Stomach smooth muscle (tissue), 2 donors: ENCODE measurements around the gene ITGB6.

Source experiments
- H3K27ac ChIP-seq: one replicate; pipeline ENCODE4 v1.7.0; 2013; ENCODE audit warnings: mild to moderate bottlenecking, low read length, inconsistent platforms
- H3K27me3 ChIP-seq, 2 donors: one replicate each; pipeline ENCODE4 v1.7.0; 2013; ENCODE audit warnings: low read length in 2 of 2; ENCODE audit not compliant: insufficient read depth in 2 of 2, control insufficient read depth in 1 of 2
- H3K36me3 ChIP-seq, 2 donors: one replicate each; pipeline ENCODE4 v1.7.0; 2013; ENCODE audit warnings: low read length in 2 of 2; ENCODE audit not compliant: control insufficient read depth in 2 of 2, insufficient read depth in 2 of 2
- H3K4me1 ChIP-seq: one replicate; pipeline ENCODE4 v1.7.0; 2013; ENCODE audit warnings: low read length; ENCODE audit not compliant: control insufficient read depth, insufficient read depth
- H3K4me3 ChIP-seq, 2 donors: one replicate each; pipeline ENCODE4 v1.7.0; 2013; ENCODE audit warnings: low read length in 2 of 2
- H3K9ac ChIP-seq, 2 donors: one replicate each; pipeline ENCODE4 v1.7.0; 2013; ENCODE audit warnings: low read length in 2 of 2, mild to moderate bottlenecking in 1 of 2
- H3K9me3 ChIP-seq, 2 donors: one replicate each; pipeline ENCODE4 v1.7.0; 2013; ENCODE audit warnings: low read length in 2 of 2; ENCODE audit not compliant: control insufficient read depth in 2 of 2
- donor health status: healthy.
- donor health status: Pancreatic carcinoma.

The ITGB6 gene

DNA sequence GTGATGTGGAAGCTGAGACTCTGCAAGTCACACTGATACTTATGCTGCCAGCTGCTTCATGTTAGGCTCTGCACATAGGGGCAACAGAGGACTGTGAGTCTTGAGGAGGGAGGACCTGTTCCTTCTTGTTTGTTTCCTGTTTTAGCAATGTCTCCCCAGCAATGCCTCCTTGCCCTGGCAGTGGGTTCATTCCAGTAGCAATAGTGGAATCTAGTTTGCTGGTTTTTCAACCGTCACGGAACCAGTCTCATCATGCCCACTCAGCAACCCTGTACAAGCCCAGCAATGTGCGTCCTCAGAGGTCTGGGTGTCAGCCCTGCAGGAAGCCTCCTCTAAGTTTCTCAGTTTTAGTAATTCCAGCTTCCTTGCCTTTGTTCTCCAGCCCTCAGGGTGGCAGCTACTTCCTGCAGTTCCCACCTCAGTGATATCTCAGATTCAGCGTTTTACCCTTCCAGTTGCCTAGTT is 20.5 kb upstream of the ITGB6 start:
- no peak overlapping the region for H3K4me3 ChIP-seq
- no peak overlapping the region for H3K27ac ChIP-seq
- H3K9me3 ChIP-seq = no peaks in the 10 kb centered on the region
- H3K9ac ChIP-seq = no peak overlapping the region
- H3K4me1 ChIP-seq = peaks cover 22% of the 10 kb centered on the region
- H3K36me3 ChIP-seq = no peaks in the 10 kb centered on the region
- H3K27me3 ChIP-seq = no peaks in the 10 kb centered on the region

DNA sequence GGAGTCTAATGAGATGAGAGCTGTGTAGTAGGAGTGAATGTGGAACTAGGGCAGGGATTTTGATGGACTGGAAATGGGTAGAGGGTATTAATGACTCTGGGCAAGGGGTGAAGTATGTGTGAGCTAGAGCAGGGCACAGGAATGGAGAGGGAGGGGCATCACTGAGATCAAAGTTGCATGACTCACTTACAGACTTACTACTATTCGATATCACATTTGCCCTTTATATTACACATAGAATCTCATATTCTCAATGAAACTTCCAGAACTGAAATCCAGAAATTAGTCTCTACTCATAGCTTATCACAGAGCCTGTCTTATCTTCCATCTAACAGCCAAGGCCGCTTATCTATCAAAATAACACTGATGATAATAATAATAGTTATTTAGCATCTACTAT is 20.0 kb upstream of the ITGB6 start:
- no peak overlapping the region for H3K4me3 ChIP-seq
- no peak overlapping the region for H3K9ac ChIP-seq
- H3K27me3 ChIP-seq = no peaks in the 10 kb centered on the region
- H3K4me1 ChIP-seq = peaks cover 22% of the 10 kb centered on the region
- H3K27ac ChIP-seq = no peak overlapping the region
- no peaks in the 10 kb centered on the region for H3K9me3 ChIP-seq
- H3K36me3 ChIP-seq = no peaks in the 10 kb centered on the region

DNA sequence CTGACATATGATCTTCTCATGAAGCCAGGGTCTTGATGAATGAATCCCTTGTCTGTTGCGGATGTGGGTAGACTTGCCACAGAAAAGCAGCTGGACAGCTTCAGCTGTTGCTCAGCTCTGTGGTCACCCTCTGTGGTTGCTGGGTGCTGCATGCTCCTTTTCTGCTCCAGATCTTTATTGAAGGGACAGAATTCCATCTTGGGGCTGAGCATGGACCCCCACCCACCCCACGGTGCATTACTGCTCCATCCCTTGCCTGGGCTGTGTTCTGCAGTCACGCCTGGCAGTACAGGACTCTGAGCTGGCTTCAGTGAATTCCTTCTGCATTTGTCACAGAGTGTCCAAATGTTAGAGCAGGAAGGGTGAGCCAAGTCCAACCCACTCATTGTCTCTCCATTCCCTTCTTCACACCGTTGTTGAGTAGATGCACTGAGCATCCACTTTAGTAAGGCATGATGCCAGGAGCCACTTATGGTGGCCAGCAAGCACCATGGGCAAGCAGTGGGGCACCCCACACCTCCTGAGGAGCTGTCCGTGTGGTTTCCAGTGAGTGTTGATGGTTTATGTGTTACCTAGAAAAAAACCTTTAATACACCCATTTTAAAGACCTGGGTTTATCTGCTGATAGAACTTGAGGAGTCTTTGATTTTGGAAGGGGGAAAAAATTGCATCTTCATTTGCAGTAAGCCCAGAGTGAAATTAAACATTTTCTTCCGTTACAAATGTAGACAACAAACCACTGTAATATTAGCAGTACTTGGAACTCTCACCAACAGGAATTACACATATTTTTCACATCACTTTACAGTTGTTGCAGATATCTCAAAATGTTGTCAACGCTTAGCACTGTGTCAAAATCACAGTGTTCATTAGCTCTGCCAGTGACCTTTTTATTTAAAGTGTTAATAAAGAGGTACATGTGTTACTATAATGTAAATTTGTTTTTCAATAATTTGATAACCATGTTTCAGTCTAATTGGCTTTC is 14.7 kb upstream of the ITGB6 start:
- Histone ChIP-seq H3K4me3 (no peak overlapping the region), H3K36me3 (no peaks in the 10 kb centered on the region), H3K9me3 (no peaks in the 10 kb centered on the region), H3K27ac (no peak overlapping the region), H3K9ac (no peak overlapping the region), H3K4me1 (peaks cover 6% of the 10 kb centered on the region), H3K27me3 (no peaks in the 10 kb centered on the region)

DNA sequence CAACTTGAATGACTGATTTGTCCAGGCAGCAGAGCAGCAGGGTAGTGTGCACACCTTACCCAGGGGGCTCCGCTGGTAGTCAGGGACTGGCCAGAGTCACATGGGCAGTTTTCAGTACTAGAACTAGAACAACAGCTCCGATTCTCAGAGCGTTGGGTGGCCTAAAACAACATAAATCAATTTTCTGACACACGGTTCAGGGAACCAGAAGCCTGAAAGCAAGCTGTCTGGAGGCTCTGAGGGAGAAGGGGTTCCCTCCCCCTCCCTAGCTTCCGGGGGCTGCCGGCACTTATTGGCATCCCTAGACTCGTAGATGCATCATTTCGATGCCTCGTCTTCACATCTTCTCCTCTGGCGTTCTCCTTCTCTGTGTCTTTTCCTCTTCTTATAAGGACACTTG is 13.4 kb upstream of the ITGB6 start:
- Histone ChIP-seq H3K27me3 (no peaks in the 10 kb centered on the region), H3K4me3 (no peak overlapping the region)

DNA sequence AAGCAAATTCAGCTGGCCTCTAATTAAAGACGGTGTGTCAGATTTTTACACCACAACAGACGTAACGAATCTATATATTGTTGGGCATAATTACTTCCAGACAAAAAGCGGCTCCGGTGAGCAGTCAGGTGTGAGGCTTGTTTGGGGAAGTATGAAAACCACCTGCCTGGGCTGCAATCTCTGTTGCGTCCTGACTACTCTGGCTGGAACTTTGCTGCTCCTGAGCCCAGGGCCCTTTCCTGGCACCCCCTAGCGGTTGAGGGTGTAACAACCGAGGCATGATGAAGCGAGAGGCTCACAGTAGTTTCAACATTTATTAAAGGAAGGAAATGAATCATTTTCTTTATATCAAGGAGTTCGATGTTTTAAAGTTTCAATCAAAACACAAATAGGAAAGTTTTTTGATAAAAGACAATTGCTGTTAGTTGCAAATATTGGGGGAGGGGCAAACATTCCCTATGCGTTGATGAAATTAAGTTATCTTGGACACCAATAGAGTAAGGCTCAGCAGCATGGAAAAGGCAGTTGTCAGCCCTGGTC is 10.6 kb upstream of the ITGB6 start:
- H3K27ac ChIP-seq = no peak overlapping the region
- no peak overlapping the region for H3K9ac ChIP-seq
- peaks cover 25% of the 10 kb centered on the region for H3K4me1 ChIP-seq
- no peaks in the 10 kb centered on the region for H3K36me3 ChIP-seq
- no peak overlapping the region for H3K4me3 ChIP-seq
- H3K27me3 ChIP-seq = no peaks in the 10 kb centered on the region
- no peaks in the 10 kb centered on the region for H3K9me3 ChIP-seq

More for the DNA sequence above, 13.4 kb upstream of the ITGB6 start:
- Histone ChIP-seq H3K9me3 (no peaks in the 10 kb centered on the region), H3K9ac (no peak overlapping the region), H3K27ac (no peak overlapping the region), H3K36me3 (no peaks in the 10 kb centered on the region), H3K4me1 (peaks cover 18% of the 10 kb centered on the region)

DNA sequence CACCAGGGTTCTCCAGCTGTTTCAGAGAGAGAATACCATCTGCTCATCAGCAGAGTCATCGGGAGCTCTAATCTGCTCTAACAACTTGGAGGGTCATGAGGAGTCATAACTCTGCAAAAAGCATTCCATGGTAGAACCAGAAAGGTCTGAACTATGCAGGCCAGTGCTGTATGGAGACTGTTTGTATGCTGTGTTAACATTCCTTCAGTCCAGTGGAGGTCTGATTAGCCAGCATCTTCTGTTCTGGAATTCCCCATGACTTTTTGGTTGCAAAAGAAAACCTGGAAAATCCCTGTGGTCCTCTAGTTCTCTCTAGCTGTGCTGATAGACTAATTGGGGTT is 9.4 kb upstream of the ITGB6 start:
- Histone ChIP-seq H3K4me3 (no peak overlapping the region), H3K36me3 (no peaks in the 10 kb centered on the region), H3K4me1 (peaks cover 24% of the 10 kb centered on the region), H3K9me3 (no peaks in the 10 kb centered on the region), H3K9ac (no peak overlapping the region), H3K27me3 (no peaks in the 10 kb centered on the region), H3K27ac (peak overlapping the region; percentile 31)

DNA sequence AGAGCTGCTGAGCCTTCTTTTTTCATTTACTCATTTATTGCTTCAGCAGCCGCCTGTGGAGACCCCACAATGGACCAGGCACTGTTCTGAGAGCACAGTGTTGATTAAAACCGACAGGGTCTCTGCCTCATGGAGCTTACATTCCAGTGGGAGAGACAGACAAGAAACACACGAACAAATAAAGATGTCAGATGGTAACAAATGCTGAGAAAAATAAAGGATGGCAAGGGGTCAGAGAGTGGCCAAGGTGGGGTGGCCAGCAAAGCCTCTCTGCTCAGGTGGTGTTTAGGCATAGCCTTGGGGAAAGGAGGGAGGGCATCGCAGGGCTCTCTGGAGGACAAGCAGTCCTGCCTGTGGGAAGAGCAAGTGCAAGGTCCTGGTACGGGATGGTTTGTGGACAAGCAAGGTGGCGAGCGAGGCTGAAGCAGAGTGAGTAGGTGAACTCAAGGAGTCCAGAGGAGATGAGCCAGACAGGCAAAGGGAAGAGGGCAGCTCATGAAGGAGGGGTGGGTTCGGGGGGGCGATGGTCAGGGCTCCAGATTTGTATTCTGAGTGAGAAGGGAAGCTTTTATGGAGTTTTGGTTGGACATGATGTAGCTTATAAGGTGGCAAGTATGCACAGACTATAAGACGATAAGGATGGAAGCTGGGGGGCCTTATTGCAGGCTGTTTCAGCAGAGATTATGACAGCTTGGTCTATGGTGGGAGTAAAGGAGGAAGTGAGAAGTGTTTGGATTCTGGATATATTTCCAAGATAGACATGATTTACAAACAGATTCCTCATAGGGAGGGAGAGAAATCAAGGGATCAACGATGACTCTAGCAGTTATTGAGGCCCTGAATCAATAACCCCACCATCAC is 8.8 kb upstream of the ITGB6 start:
- no peaks in the 10 kb centered on the region for H3K9me3 ChIP-seq
- peaks cover 22% of the 10 kb centered on the region for H3K4me1 ChIP-seq
- H3K27ac ChIP-seq = peak overlapping the region; percentile 71
- H3K27me3 ChIP-seq = no peaks in the 10 kb centered on the region
- peak overlapping the region; percentile 2 to 68 for H3K9ac ChIP-seq
- H3K36me3 ChIP-seq = no peaks in the 10 kb centered on the region
- H3K4me3 ChIP-seq = no peak overlapping the region

DNA sequence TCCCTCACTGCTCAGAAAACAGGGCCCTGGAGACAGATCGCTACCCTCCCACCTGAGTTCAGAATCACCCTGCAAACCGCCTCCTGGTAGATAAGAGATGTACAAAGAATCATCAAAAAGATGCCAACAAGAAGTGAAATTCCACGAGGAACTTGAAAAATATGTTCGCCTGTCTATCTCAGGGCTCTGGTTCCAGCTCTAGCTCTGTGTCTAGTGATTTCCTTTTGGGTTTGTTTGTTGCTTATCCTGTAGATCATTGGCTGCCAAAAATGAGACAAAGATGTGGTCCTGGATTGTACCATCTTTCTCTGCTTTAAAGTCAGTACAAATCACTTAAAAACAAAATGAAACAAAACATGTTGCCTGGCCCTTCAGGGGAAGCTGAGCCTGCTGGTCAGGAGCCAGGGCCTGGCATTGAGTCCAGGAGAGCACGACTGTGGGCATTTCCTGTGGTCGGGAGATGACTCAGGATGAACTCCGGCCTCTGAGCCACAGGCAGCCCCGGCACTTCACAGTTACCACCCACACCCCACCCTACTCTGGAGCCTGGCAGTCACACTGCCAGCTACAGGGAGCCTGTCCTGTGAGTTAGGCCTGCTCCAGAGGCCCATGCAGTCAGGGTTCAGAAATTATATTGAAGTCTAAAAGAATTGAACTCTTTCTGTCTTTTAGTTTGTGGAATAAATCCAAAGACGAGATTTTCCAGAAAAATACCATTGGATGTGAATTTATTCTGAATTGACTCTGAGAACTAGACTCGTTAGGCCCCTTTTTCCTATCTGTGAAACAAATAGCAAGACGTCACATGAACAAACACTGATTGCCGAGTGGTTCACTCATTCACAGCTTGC is 8.0 kb upstream of the ITGB6 start:
- peak overlapping the region; percentile 2 to 68 for H3K9ac ChIP-seq
- no peaks in the 10 kb centered on the region for H3K36me3 ChIP-seq
- peak overlapping the region; percentile 71 for H3K27ac ChIP-seq
- peaks cover 22% of the 10 kb centered on the region for H3K4me1 ChIP-seq
- no peaks in the 10 kb centered on the region for H3K9me3 ChIP-seq
- no peak overlapping the region for H3K4me3 ChIP-seq
- H3K27me3 ChIP-seq = no peaks in the 10 kb centered on the region

DNA sequence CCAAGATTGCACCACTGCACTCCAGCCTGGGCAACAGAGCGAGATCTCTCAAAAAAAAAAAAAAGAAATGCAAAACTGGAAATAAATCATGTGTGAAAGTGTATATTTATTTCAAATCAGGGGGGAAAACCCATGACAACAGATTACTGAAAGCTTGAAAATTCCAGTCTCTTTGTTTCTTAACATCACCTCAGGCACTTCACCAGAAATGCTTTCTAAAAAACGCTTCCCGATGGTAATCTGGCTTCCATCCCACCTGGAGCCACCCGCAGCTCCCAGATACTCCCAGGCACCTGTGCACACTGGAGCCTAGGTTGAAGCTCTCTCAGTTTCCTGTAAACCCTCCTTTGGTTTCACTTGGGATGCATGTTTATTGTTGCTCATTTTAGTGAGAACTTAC is 7.2 kb upstream of the ITGB6 start:
- Histone ChIP-seq H3K4me3 (no peak overlapping the region), H3K9me3 (no peaks in the 10 kb centered on the region), H3K27ac (no peak overlapping the region), H3K36me3 (no peaks in the 10 kb centered on the region), H3K9ac (no peak overlapping the region), H3K4me1 (peaks cover 22% of the 10 kb centered on the region), H3K27me3 (no peaks in the 10 kb centered on the region)

DNA sequence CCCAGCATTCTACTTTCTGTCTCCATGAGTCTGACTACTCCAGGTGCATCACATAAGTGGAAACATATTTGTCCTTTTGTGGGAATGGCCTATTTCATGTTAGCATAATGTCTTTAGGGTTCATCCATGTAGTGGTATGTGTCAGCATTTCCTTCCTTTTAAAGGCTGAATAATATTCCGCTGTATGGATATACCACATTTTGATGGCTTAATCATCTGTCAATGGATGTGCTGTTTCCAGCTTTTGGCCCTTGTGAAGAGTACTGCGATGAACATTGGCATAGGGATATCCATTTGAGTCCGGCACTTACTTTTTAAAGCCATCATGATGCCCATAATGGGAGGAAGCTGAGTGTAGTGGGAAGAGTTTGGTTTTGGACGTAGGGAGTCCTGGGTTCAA is 6.4 kb upstream of the ITGB6 start:
- Histone ChIP-seq H3K36me3 (no peaks in the 10 kb centered on the region), H3K9ac (no peak overlapping the region), H3K9me3 (no peaks in the 10 kb centered on the region), H3K4me3 (no peak overlapping the region), H3K4me1 (peaks cover 22% of the 10 kb centered on the region), H3K27ac (no peak overlapping the region), H3K27me3 (no peaks in the 10 kb centered on the region)
